Adrenal gland (tissue), 5 donors: ENCODE measurements around the gene PAXX.

Experiments used
- POLR2A ChIP-seq, 2 donors: fragments of 450-650 bp; IDR thresholded peaks; one replicate each; pipeline ENCODE4 v1.6.1; 2017; ENCODE audit warnings: antibody characterized with exemption in 2 of 2, mild to moderate bottlenecking in 2 of 2, moderate library complexity in 1 of 2
- TF ChIP-seq, protein P1 (sequence below), 6 experiments: fragments of 450-650 bp in 4 of 6; fragments of 200-600 bp in 2 of 6; sonication (generic) in 1 of 6; IDR thresholded peaks; 1 replicate in 5 of 6; 2 replicates in 1 of 6; pipeline versions ENCODE4 v1.5.1 to v1.8.0; 2016 to 2021; ENCODE audit warnings: antibody characterized with exemption in 6 of 6, mild to moderate bottlenecking in 2 of 6, moderate library complexity in 1 of 6
- donor health status: DM: no; HTN: no; CAD: no.

DNA sequence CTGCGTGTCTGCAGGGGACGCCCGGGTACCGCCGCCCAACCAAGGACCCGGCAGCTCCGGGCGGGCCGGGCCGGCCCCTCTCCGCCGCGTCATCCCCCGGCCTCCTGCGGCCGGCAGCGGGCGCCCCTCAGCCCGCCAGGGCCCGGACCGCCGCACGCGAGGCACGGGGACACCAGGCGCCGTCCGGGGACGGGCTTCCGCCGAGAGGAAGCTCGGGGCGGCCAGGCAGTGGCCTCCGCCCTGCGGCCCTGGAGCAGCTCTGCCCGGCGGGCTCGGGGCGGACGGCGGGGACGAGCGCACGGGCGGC lies 48.1 kb upstream of the PAXX start:
- TF ChIP-seq, protein P1, sequence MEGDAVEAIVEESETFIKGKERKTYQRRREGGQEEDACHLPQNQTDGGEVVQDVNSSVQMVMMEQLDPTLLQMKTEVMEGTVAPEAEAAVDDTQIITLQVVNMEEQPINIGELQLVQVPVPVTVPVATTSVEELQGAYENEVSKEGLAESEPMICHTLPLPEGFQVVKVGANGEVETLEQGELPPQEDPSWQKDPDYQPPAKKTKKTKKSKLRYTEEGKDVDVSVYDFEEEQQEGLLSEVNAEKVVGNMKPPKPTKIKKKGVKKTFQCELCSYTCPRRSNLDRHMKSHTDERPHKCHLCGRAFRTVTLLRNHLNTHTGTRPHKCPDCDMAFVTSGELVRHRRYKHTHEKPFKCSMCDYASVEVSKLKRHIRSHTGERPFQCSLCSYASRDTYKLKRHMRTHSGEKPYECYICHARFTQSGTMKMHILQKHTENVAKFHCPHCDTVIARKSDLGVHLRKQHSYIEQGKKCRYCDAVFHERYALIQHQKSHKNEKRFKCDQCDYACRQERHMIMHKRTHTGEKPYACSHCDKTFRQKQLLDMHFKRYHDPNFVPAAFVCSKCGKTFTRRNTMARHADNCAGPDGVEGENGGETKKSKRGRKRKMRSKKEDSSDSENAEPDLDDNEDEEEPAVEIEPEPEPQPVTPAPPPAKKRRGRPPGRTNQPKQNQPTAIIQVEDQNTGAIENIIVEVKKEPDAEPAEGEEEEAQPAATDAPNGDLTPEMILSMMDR (IDR thresholded peaks at IDR 0.05), result no peak
- TF ChIP-seq POLR2A (IDR thresholded peaks at IDR 0.05), result no peak
